ENCODE data around the gene TP53I13. TPM values are rescaled to one million over a fixed set of nuclear protein-coding genes. Genes with fewer than 3 reads are reported as not detected.

Gene TP53I13
- total and polyA plus RNA-seq, 2 donors from 2014 or later: 51.6 to 75.5 TPM

- TF ChIP-seq, protein P1, sequence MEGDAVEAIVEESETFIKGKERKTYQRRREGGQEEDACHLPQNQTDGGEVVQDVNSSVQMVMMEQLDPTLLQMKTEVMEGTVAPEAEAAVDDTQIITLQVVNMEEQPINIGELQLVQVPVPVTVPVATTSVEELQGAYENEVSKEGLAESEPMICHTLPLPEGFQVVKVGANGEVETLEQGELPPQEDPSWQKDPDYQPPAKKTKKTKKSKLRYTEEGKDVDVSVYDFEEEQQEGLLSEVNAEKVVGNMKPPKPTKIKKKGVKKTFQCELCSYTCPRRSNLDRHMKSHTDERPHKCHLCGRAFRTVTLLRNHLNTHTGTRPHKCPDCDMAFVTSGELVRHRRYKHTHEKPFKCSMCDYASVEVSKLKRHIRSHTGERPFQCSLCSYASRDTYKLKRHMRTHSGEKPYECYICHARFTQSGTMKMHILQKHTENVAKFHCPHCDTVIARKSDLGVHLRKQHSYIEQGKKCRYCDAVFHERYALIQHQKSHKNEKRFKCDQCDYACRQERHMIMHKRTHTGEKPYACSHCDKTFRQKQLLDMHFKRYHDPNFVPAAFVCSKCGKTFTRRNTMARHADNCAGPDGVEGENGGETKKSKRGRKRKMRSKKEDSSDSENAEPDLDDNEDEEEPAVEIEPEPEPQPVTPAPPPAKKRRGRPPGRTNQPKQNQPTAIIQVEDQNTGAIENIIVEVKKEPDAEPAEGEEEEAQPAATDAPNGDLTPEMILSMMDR (IDR thresholded peaks at IDR 0.05; ENCODE audit: borderline replicate concordance, extremely low read depth, insufficient read depth): no peak
Measured at GRCh38 chr17:29577001-29577370, 8.5 kb downstream of the TP53I13 start.

GRCh38 chr17:29577385-29578211, 9.1 kb downstream of the TP53I13 start:
- TF ChIP-seq, protein P1 (IDR thresholded peaks at IDR 0.05; ENCODE audit: borderline replicate concordance, extremely low read depth, insufficient read depth): no peak
- DNase-seq: peak in 2 of 5 donors; percentile 57 to 58
- no peak overlapping the region for H3K4me3 ChIP-seq (ENCODE audit: low read length in 3 of 3)
- intact Hi-C loops (cut with DNase I): no loop called here
- H3K27ac ChIP-seq (ENCODE audit: low read depth in 2 of 2, low read length in 2 of 2): no peak overlapping the region
- H3K27me3 ChIP-seq (ENCODE audit: control insufficient read depth, insufficient read depth, low read length): no peaks in the 10 kb centered on the region
- no peaks in the 10 kb centered on the region for H3K9me3 ChIP-seq (ENCODE audit: control insufficient read depth in 2 of 3, insufficient read depth in 1 of 3, low read length in 3 of 3)
- FAIRE-seq: no peak
- H3K4me1 ChIP-seq (ENCODE audit: control insufficient read depth in 2 of 3, insufficient read depth in 2 of 3, low read depth in 1 of 3, low read length in 3 of 3): peaks cover 0 to 3% (median 2%) of the 10 kb centered on the region in 3 donors
- peaks cover 0 to 19% (median 18%) of the 10 kb centered on the region in 3 donors for H3K36me3 ChIP-seq (ENCODE audit: control insufficient read depth in 2 of 3, insufficient read depth in 3 of 3, low read length in 3 of 3)
- no peak overlapping the region for H3K9ac ChIP-seq (ENCODE audit: low read length in 3 of 3)

More at GRCh38 chr17:29577001-29577370, 8.5 kb downstream of the TP53I13 start:
- Histone ChIP-seq H3K4me1 (ENCODE audit: control insufficient read depth in 2 of 3, insufficient read depth in 2 of 3, low read depth in 1 of 3, low read length in 3 of 3) (peaks cover 0 to 3% (median 2%) of the 10 kb centered on the region in 3 donors), H3K4me3 (ENCODE audit: low read length in 3 of 3) (no peak overlapping the region), H3K9me3 (ENCODE audit: control insufficient read depth in 2 of 3, insufficient read depth in 1 of 3, low read length in 3 of 3) (no peaks in the 10 kb centered on the region), H3K9ac (ENCODE audit: low read length in 3 of 3) (no peak overlapping the region), H3K36me3 (ENCODE audit: control insufficient read depth in 2 of 3, insufficient read depth in 3 of 3, low read length in 3 of 3) (peaks cover 0 to 19% (median 13%) of the 10 kb centered on the region in 3 donors), H3K27me3 (ENCODE audit: control insufficient read depth, insufficient read depth, low read length) (no peaks in the 10 kb centered on the region), H3K27ac (ENCODE audit: low read depth in 2 of 2, low read length in 2 of 2) (no peak overlapping the region)
- DNase-seq (peak in 3 of 5 donors; percentile 36 to 63 (median 38)), FAIRE-seq (no peak)
- intact Hi-C loops (cut with DNase I): no loop called here

DNA sequence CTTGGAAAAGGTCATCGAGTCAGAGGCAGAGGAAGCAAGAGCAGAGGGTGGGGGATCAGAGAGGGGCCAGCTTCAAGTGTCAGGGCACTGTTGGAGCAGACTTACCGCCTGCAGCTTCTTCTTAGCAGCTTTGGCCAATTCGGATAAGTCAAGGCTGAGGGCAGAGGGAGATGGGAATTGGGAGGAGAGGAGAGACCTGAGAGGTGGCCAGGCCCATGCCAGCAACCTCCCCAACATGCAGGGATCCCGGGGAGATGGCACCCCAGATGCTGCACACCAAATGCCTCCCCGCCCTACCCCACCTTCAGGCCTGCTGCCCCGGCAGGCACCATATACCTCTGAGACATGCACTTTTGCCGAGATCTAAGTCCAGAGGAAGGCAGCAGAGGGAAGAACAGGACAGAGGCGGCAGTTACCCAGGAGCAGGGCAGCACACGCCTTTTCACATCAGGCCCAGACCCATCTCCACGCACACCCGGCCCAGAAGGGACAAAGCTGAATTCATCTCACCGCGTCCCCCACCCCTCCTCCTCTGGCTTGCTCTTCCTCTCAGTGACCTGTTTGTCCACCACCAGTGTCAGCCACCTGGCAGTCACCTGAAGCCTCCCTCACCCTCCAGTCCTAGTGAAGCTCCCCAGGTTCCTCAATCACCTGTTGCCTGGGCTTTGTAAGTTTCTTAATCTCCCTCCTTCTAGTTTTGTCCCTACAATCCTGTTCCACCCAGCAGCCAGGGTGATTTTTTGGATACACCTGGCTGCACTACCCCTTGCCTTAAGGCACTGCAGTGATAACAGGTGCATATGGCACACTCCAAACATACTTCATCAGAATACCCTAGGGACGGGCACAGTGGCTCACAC, 10.4 kb downstream of the TP53I13 start:
- no peak for FAIRE-seq

More for the DNA sequence above, 10.4 kb downstream of the TP53I13 start:
- Histone ChIP-seq H3K27me3 (ENCODE audit: control insufficient read depth, insufficient read depth, low read length) (no peaks in the 10 kb centered on the region), H3K36me3 (ENCODE audit: control insufficient read depth in 2 of 3, insufficient read depth in 3 of 3, low read length in 3 of 3) (peaks cover 0 to 19% (median 18%) of the 10 kb centered on the region in 3 donors), H3K9ac (ENCODE audit: low read length in 3 of 3) (no peak overlapping the region), H3K4me1 (ENCODE audit: control insufficient read depth in 2 of 3, insufficient read depth in 2 of 3, low read depth in 1 of 3, low read length in 3 of 3) (peaks cover 0 to 3% (median 3%) of the 10 kb centered on the region in 3 donors), H3K4me3 (ENCODE audit: low read length in 3 of 3) (no peak overlapping the region), H3K9me3 (ENCODE audit: control insufficient read depth in 2 of 3, insufficient read depth in 1 of 3, low read length in 3 of 3) (no peaks in the 10 kb centered on the region), H3K27ac (ENCODE audit: low read depth in 2 of 2, low read length in 2 of 2) (no peak overlapping the region)
- TF ChIP-seq, protein P1 (IDR thresholded peaks at IDR 0.05; ENCODE audit: borderline replicate concordance, extremely low read depth, insufficient read depth): no peak
- peak in 1 of 5 donors; percentile 35 for DNase-seq
- intact Hi-C loops (cut with DNase I): no loop called here

Data from kidney (tissue), 14 donors.